Testis (tissue), 2 donors: ENCODE results near the gene PITX3.

Experiments used
- POLR2A ChIP-seq: fragments of 450-650 bp; IDR thresholded peaks from one replicate; pipeline ENCODE4 v1.6.1; 2017; ENCODE audit warnings: antibody characterized with exemption, mild to moderate bottlenecking, moderate library complexity
- TF ChIP-seq, protein P1 (sequence below), 3 experiments: fragments of 450-650 bp in 2 of 3; fragments of 200-600 bp in 1 of 3; sonication (generic) in 1 of 3; IDR thresholded peaks; one replicate each; pipeline ENCODE4 v1.5.1; 2016 to 2019; ENCODE audit warnings: antibody characterized with exemption in 3 of 3, mild to moderate bottlenecking in 2 of 3, moderate library complexity in 1 of 3

DNA sequence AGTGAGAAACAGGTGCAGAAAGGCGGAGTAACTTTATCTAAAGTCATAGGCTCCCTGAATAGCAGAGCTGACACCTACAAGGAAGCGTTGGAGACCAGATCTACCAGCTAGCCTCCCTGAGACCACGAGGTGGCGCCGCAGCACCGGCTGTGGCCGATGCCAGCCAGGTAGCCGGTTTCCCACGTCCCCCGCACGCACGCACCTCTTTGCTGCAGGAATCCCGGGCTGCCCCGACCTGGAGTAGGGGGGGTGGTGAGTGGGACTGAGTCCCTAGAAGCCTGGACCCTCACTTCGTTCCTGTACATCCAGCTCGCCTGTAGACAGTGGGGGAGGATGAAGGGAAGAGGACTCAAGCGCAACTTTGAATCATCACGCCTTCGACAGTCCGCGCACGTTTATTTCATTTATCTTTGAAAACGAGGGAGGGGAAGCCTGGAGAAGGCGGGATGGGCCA, 11.5 kb downstream of the PITX3 start:
- TF ChIP-seq, protein P1, sequence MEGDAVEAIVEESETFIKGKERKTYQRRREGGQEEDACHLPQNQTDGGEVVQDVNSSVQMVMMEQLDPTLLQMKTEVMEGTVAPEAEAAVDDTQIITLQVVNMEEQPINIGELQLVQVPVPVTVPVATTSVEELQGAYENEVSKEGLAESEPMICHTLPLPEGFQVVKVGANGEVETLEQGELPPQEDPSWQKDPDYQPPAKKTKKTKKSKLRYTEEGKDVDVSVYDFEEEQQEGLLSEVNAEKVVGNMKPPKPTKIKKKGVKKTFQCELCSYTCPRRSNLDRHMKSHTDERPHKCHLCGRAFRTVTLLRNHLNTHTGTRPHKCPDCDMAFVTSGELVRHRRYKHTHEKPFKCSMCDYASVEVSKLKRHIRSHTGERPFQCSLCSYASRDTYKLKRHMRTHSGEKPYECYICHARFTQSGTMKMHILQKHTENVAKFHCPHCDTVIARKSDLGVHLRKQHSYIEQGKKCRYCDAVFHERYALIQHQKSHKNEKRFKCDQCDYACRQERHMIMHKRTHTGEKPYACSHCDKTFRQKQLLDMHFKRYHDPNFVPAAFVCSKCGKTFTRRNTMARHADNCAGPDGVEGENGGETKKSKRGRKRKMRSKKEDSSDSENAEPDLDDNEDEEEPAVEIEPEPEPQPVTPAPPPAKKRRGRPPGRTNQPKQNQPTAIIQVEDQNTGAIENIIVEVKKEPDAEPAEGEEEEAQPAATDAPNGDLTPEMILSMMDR (IDR thresholded peaks at IDR 0.05): peak; percentile 81 to 90 (median 90)
- no peak for TF ChIP-seq POLR2A
